IMR-90 (cell line): ENCODE results near the gene ZNF484. TPM values are rescaled to one million over a fixed set of nuclear protein-coding genes. Genes with fewer than 3 reads are reported as not detected.

Experiments
- ATAC-seq: fragments of 200-7000 bp; cut with Tn5 transposase; 2 replicates; pipeline ENCODE4 v1.9.1; 2020; ENCODE audit warnings: low read depth, mild to moderate bottlenecking, moderate library complexity
- BruUV-seq: library from RNA; stranded (reverse); fragments of 400-500 nt; replicated peaks from 2 replicates; lab custom pipeline; 2021; lab: Mats Ljungman, UMichigan
- CTCF ChIA-PET: fragments of 300-600 bp; formaldehyde crosslinking; extraction: SDS; loops from one replicate; lab custom pipeline; 2021; ENCODE audit warnings: antibody characterized with exemption; lab: Yijun Ruan, JAX
- POLR2A ChIA-PET: fragments of 300-600 bp; sonication (Branson Sonifier 250); formaldehyde crosslinking; loops from one replicate; lab custom pipeline; 2022; ENCODE audit warnings: antibody characterized with exemption; ENCODE audit not compliant: unreplicated experiment; lab: Charles Lee
- DNase-seq: peaks from one replicate; pipeline ENCODE4 v3.0.0; 2013
- H2AFZ ChIP-seq: replicated peaks from 2 replicates; pipeline ENCODE3; 2013; ENCODE audit warnings: low read length, mild to moderate bottlenecking; ENCODE audit not compliant: poor library complexity
- H2AK5ac ChIP-seq: 2 replicates; pipeline ENCODE4 v1.6.1; 2013; ENCODE audit warnings: low read depth, low read length, inconsistent platforms
- H2AK9ac ChIP-seq: replicated peaks from 2 replicates; pipeline ENCODE3; 2013; ENCODE audit warnings: mild to moderate bottlenecking, low read depth, low read length, moderate library complexity; ENCODE audit not compliant: poor library complexity
- H2BK120ac ChIP-seq: 2 replicates; pipeline ENCODE4 v1.6.1; 2013; ENCODE audit warnings: low read depth, low read length, inconsistent platforms
- H2BK15ac ChIP-seq: 3 replicates; pipeline ENCODE4 v1.6.1; 2013; ENCODE audit warnings: low read depth, low read length, inconsistent platforms
- H2BK20ac ChIP-seq: 2 replicates; pipeline ENCODE4 v1.6.1; 2013; ENCODE audit warnings: low read depth, mild to moderate bottlenecking, inconsistent platforms, low read length, moderate library complexity
- H2BK5ac ChIP-seq: 2 replicates; pipeline ENCODE4 v1.6.1; 2013; ENCODE audit warnings: mild to moderate bottlenecking, low read depth, low read length, inconsistent platforms; ENCODE audit not compliant: poor library complexity, severe bottlenecking
- H3K14ac ChIP-seq: replicated peaks from 2 replicates; pipeline ENCODE4 v1.6.1; 2013; ENCODE audit warnings: low read depth, low read length, inconsistent platforms
- H3K18ac ChIP-seq: 2 replicates; pipeline ENCODE4 v1.6.1; 2013; ENCODE audit warnings: low read depth, low read length, control low read depth
- H3K23ac ChIP-seq: 2 replicates; pipeline ENCODE4 v1.6.1; 2013; ENCODE audit warnings: low read depth, low read length, inconsistent platforms
- H3K27ac ChIP-seq: 2 replicates; pipeline ENCODE4 v1.5.1; 2013; ENCODE audit warnings: mild to moderate bottlenecking, control low read depth, low read length; ENCODE audit not compliant: insufficient read depth
- H3K27me3 ChIP-seq: 2 replicates; pipeline ENCODE4 v1.6.1; 2013; ENCODE audit warnings: low read length; ENCODE audit not compliant: control insufficient read depth, insufficient read depth
- H3K36me3 ChIP-seq: 2 replicates; pipeline ENCODE4 v1.6.1; 2013; ENCODE audit warnings: low read length, mixed read lengths; ENCODE audit not compliant: control insufficient read depth, insufficient read depth
- H3K4ac ChIP-seq: 2 replicates; pipeline ENCODE4 v1.6.1; 2013; ENCODE audit warnings: low read depth, low read length, inconsistent platforms
- H3K4me1 ChIP-seq: 2 replicates; pipeline ENCODE4 v1.6.1; 2013; ENCODE audit warnings: low read length, mixed read lengths; ENCODE audit not compliant: control insufficient read depth, insufficient read depth
- H3K4me2 ChIP-seq: 2 replicates; pipeline ENCODE4 v1.6.1; 2013; ENCODE audit warnings: low read depth, mild to moderate bottlenecking, control low read depth, low read length, moderate library complexity
- H3K4me3 ChIP-seq: 2 replicates; pipeline ENCODE4 v1.5.1; 2013; ENCODE audit warnings: low read depth, mild to moderate bottlenecking, control low read depth, low read length, moderate library complexity; ENCODE audit not compliant: insufficient read depth
- H3K56ac ChIP-seq: 2 replicates; pipeline ENCODE4 v1.6.1; 2013; ENCODE audit warnings: low read length, inconsistent platforms; ENCODE audit not compliant: insufficient read depth; ENCODE audit errors: extremely low read depth
- H3K79me1 ChIP-seq, 2 experiments: 2 replicates each; pipeline ENCODE4 v1.6.1; 2013; ENCODE audit warnings: low read length in 2 of 2, inconsistent platforms in 1 of 2, low read depth in 1 of 2
- H3K9ac ChIP-seq: 2 replicates; pipeline ENCODE4 v1.6.1; 2013; ENCODE audit warnings: low read depth, low read length, control low read depth
- H3K9me1 ChIP-seq: 2 replicates; pipeline ENCODE4 v1.6.1; 2013; ENCODE audit warnings: low read length, inconsistent platforms; ENCODE audit not compliant: insufficient read depth
- H3K9me3 ChIP-seq: 2 replicates; pipeline ENCODE4 v1.6.1; 2013; ENCODE audit warnings: low read length; ENCODE audit not compliant: control insufficient read depth, insufficient read depth
- H4K20me1 ChIP-seq: 2 replicates; pipeline ENCODE4 v1.6.1; 2013; ENCODE audit warnings: low read length, inconsistent platforms; ENCODE audit not compliant: insufficient read depth
- H4K5ac ChIP-seq: 2 replicates; pipeline ENCODE4 v1.6.1; 2013; ENCODE audit warnings: mild to moderate bottlenecking, low read depth, low read length, control low read depth
- H4K8ac ChIP-seq, 2 experiments: 2 replicates each; pipeline ENCODE4 v1.6.1; 2013; ENCODE audit warnings: low read depth in 2 of 2, low read length in 2 of 2, control low read depth in 1 of 2, inconsistent platforms in 1 of 2
- H4K91ac ChIP-seq: 2 replicates; pipeline ENCODE4 v1.6.1; 2013; ENCODE audit warnings: low read depth, low read length, inconsistent platforms; ENCODE audit not compliant: insufficient read depth
- BHLHE40 ChIP-seq: fragments of 150-350 bp; IDR thresholded peaks from 2 replicates; pipeline ENCODE4 v1.6.1; 2016; ENCODE audit warnings: mild to moderate bottlenecking, low read depth, low read length
- CEBPB ChIP-seq: IDR thresholded peaks from 2 replicates; pipeline ENCODE4 v1.6.1; 2012; ENCODE audit warnings: low read depth, low read length, improper control_type of control experiment
- CHD1 ChIP-seq: IDR thresholded peaks from 2 replicates; pipeline ENCODE4 v1.6.1; 2012; ENCODE audit warnings: low read depth, low read length, improper control_type of control experiment
- FOS ChIP-seq: fragments of 150-350 bp; IDR thresholded peaks from 2 replicates; pipeline ENCODE4 v1.6.1; 2016; ENCODE audit warnings: low read depth, low read length
- MAFK ChIP-seq: IDR thresholded peaks from 2 replicates; pipeline ENCODE4 v1.6.1; 2012; ENCODE audit warnings: low read depth, low read length, improper control_type of control experiment
- MAZ ChIP-seq: IDR thresholded peaks from 2 replicates; pipeline ENCODE4 v1.6.1; 2012; ENCODE audit warnings: low read depth, mild to moderate bottlenecking, low read length, improper control_type of control experiment, moderate library complexity, borderline replicate concordance
- MXI1 ChIP-seq: IDR thresholded peaks from 2 replicates; pipeline ENCODE4 v1.6.1; 2012; ENCODE audit warnings: low read depth, mild to moderate bottlenecking, low read length, moderate library complexity, borderline replicate concordance
- NFE2L2 ChIP-seq: fragments of 150-350 bp; IDR thresholded peaks from 2 replicates; pipeline ENCODE4 v1.6.1; 2016; ENCODE audit warnings: low read depth, mild to moderate bottlenecking, low read length
- POLR2A ChIP-seq: IDR thresholded peaks from 2 replicates; pipeline ENCODE4 v1.6.1; 2012; ENCODE audit warnings: mild to moderate bottlenecking, low read depth, low read length
- RAD21 ChIP-seq: IDR thresholded peaks from 2 replicates; pipeline ENCODE4 v1.6.1; 2012; ENCODE audit warnings: low read length, improper control_type of control experiment
- RCOR1 ChIP-seq: IDR thresholded peaks from 2 replicates; pipeline ENCODE4 v1.6.1; 2012; ENCODE audit warnings: mild to moderate bottlenecking, low read length, improper control_type of control experiment; ENCODE audit not compliant: insufficient replicate concordance
- RFX5 ChIP-seq: IDR thresholded peaks from 2 replicates; pipeline ENCODE4 v1.8.0; 2012; ENCODE audit warnings: low read depth, mild to moderate bottlenecking, low read length, moderate library complexity
- SMC3 ChIP-seq: fragments of 150-350 bp; IDR thresholded peaks from 2 replicates; pipeline ENCODE4 v1.6.1; 2016; ENCODE audit warnings: low read depth, mild to moderate bottlenecking, antibody characterized with exemption, low read length, moderate library complexity
- WGBS, 2 experiments: methylation state at CpG; one replicate each; pipeline versions ENCODE4 v1.1.5 to v1.1.7; 2013; ENCODE audit warnings: missing lambda C conversion rate in 2 of 2; ENCODE audit not compliant: insufficient read length in 1 of 2; ENCODE audit errors: extremely low coverage in 2 of 2; 5-methylcytosine and 5-hydroxymethylcytosine counted together
- dilution Hi-C: fragments of 300-500 bp; cut with HindIII; formaldehyde crosslinking; loops from one replicate; pipeline ENCODE4 v1.14.3; 2018; ENCODE audit warnings: low sequenced_read_pairs; ENCODE audit not compliant: unreplicated experiment
- in situ Hi-C: fragments of 300-500 bp; cut with MboI; formaldehyde crosslinking; loops from 3 replicates; pipeline ENCODE4 v1.14.3; 2019; ENCODE audit warnings: low sequenced_read_pairs, inconsistent platforms, mixed read lengths
- intact Hi-C: fragments of 100-400 bp; cut with micrococcal nuclease; formaldehyde crosslinking; loops from 2 replicates; pipeline ENCODE4 v1.10.0; 2022
- polyA plus RNA-seq, 3 experiments: library from polyadenylated mRNA; depleted of rRNA; stranded (reverse); fragments of >200 nt; gene quantifications; 2 replicates each; pipeline ENCODE4 v1.2.3, GENCODE V29; 2012; ENCODE audit warnings: low replicate concordance in 1 of 3
- total RNA-seq: library from RNA; depleted of rRNA; stranded (reverse); fragments of >200 nt; gene quantifications from 2 replicates; pipeline ENCODE4 v1.2.3, GENCODE V29; 2012
- TF ChIP-seq, protein P1 (sequence below): fragments of 150-350 bp; IDR thresholded peaks from 2 replicates; pipeline ENCODE4 v1.6.1; 2017; ENCODE audit warnings: mild to moderate bottlenecking, antibody characterized with exemption, low read length, low read depth
- TF ChIP-seq, protein P2 (sequence below): fragments of 150-350 bp; IDR thresholded peaks from 2 replicates; pipeline ENCODE4 v1.6.1; 2016; ENCODE audit warnings: low read depth, mild to moderate bottlenecking, low read length, moderate library complexity, borderline replicate concordance
- TF ChIP-seq, protein P3 (sequence below): conservative IDR thresholded peaks from 2 replicates; pipeline ENCODE4 v1.5.1; 2012; ENCODE audit warnings: mild to moderate bottlenecking, low read depth, low read length, improper control_type of control experiment

The ZNF484 gene
- total and polyA plus RNA-seq, 2 of the 4 experiments (the other 2 are of a cell fraction), result 1.4 to 11.8 TPM

DNA sequence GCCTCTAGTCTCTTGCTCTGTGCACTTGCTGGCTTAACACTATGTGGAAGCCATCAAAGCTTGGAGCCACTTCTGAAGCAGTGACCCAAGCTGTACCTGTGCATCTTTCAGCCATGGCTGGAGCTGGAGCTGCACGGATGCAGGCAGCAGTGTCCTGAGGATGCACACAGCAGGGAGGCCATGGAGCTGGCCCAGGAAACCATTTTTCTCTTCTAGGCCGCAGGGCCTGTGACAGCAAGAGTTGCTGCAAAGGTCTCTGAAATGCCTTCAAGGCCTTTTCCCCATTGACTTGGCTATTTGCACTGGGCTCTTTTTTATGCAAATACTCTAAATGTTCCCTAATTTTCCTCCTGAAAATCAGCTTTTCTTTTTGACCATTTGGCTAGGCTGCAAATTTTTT lies 12.9 kb upstream of the ZNF484 start:
- Histone ChIP-seq H3K23ac (no peak overlapping the region), H3K79me1 (no peaks in the 10 kb centered on the region), H3K4me3 (no peak overlapping the region), H3K27ac (no peak overlapping the region), H3K18ac (no peak overlapping the region), H2BK120ac (no peak overlapping the region), H2BK5ac (no peak overlapping the region), H3K4me2 (no peak overlapping the region), H2AK9ac (no peak overlapping the region), H3K4ac (no peak overlapping the region), H4K8ac (no peak overlapping the region), H3K36me3 (no peaks in the 10 kb centered on the region), H3K56ac (no peak overlapping the region), H3K14ac (no peak overlapping the region), H3K9me1 (no peaks in the 10 kb centered on the region), H4K5ac (no peak overlapping the region), H3K27me3 (peaks cover 17% of the 10 kb centered on the region), H2AK5ac (no peak overlapping the region), H2BK15ac (no peak overlapping the region), H4K91ac (no peak overlapping the region), H3K4me1 (no peaks in the 10 kb centered on the region), H4K20me1 (no peaks in the 10 kb centered on the region; the same call in 1 of the 2 replicates), H3K9me3 (no peaks in the 10 kb centered on the region), H2AFZ (no peak overlapping the region), H3K9ac (no peak overlapping the region), H2BK20ac (no peak overlapping the region)
- ATAC-seq, result no peak
- dilution Hi-C loops (no loop called here), in situ Hi-C loops (no loop called here), intact Hi-C loops (no loop called here)
- no TSS peak for BruUV-seq
- ChIA-PET POLR2A (no interaction called here), CTCF (no interaction called here)
- no peak for DNase-seq
- WGBS, 2 experiments, result 57% methylated on average over 1 of the region's 2 CpGs; no CpG with 5 or more reads in 1 of the 2 experiments
- TF ChIP-seq RAD21 (no peak), RCOR1 (no peak), MAFK (no peak), NFE2L2 (no peak), MXI1 (no peak), SMC3 (no peak), POLR2A (no peak), RFX5 (no peak), CEBPB (no peak), FOS (no peak), CHD1 (no peak), MAZ (no peak), BHLHE40 (no peak)
- TF ChIP-seq, protein P1, sequence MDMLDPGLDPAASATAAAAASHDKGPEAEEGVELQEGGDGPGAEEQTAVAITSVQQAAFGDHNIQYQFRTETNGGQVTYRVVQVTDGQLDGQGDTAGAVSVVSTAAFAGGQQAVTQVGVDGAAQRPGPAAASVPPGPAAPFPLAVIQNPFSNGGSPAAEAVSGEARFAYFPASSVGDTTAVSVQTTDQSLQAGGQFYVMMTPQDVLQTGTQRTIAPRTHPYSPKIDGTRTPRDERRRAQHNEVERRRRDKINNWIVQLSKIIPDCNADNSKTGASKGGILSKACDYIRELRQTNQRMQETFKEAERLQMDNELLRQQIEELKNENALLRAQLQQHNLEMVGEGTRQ, result no peak
- TF ChIP-seq, protein P2, sequence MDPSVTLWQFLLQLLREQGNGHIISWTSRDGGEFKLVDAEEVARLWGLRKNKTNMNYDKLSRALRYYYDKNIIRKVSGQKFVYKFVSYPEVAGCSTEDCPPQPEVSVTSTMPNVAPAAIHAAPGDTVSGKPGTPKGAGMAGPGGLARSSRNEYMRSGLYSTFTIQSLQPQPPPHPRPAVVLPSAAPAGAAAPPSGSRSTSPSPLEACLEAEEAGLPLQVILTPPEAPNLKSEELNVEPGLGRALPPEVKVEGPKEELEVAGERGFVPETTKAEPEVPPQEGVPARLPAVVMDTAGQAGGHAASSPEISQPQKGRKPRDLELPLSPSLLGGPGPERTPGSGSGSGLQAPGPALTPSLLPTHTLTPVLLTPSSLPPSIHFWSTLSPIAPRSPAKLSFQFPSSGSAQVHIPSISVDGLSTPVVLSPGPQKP, result no peak
- TF ChIP-seq, protein P3, sequence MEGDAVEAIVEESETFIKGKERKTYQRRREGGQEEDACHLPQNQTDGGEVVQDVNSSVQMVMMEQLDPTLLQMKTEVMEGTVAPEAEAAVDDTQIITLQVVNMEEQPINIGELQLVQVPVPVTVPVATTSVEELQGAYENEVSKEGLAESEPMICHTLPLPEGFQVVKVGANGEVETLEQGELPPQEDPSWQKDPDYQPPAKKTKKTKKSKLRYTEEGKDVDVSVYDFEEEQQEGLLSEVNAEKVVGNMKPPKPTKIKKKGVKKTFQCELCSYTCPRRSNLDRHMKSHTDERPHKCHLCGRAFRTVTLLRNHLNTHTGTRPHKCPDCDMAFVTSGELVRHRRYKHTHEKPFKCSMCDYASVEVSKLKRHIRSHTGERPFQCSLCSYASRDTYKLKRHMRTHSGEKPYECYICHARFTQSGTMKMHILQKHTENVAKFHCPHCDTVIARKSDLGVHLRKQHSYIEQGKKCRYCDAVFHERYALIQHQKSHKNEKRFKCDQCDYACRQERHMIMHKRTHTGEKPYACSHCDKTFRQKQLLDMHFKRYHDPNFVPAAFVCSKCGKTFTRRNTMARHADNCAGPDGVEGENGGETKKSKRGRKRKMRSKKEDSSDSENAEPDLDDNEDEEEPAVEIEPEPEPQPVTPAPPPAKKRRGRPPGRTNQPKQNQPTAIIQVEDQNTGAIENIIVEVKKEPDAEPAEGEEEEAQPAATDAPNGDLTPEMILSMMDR, result no peak
